Measurements from ENCODE around the gene INSRR.

INSRR gene

DNA sequence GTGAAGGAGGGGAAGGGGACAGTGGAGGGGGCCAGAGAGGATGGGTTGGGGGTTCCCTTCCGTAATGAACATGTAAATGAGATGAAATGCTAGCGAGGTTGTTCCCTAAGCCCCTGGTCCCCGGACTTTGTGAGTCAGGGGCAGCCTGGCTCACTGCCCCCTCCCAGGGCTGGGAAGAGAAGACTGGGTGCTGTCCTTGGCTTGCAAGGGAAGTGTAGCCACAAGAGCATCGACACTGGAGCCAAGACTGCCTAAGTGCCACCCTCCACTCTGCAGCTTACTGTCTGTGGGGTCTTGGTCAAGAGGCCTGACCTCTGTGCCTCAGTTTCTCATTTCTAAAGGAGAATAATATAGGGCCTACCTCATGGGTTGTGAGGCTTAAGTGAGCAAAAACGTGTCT lies 35.1 kb upstream of the INSRR start:
- DNase-seq (ENCODE audit: low spot score): no peak

DNA sequence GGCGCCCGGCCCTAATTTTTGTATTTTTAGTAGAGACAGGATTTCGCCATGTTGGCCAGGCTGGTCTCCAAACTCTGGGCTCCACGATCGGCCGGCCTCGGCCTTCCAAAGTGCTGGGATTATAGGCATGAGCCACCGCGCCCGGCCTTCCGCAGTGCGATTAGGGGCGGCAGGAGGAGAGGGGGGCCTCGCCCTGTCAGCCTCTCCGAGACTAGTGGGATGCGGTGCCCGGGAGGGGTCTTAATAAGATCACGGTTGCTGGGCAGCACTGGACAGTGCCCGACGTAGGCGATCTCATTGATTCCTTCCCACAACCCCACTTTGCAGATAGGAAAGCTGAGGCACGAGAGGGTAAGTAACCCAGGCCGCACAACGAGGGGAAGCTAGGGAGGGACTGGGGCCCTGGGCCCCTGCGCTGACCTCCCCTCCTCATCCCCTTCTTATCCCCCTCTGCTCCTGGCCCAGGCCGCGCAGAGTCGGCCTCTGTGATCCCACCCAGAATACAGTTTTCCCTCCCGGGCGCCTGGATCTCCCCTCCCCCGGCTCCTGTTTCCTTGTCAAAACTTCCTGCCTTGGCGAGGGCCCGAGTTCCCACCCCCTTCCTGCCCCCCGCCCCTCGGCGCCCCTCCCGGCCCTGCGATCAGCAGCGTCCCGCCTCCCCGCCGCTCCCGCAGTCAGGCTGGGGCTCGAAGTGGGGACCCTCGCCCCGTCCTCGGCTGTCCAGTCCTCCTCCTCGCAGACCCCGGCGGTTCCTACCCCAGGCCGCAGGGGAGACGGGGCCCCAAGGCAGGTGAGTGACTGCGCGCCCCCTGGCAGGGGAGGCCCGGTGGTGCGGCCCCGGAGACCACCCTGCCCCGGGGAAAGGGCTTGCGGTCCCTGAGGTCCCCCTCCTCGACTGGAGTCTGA lies 34.4 kb upstream of the INSRR start, which contains the start of gene PEAR1:
TSS of gene PEAR1 (plus strand) at position 671 of the 906 bp plus-strand sequence. CDS start 10,209 bp downstream, outside the sequence.
- DNase-seq (ENCODE audit: low spot score): no peak

DNA sequence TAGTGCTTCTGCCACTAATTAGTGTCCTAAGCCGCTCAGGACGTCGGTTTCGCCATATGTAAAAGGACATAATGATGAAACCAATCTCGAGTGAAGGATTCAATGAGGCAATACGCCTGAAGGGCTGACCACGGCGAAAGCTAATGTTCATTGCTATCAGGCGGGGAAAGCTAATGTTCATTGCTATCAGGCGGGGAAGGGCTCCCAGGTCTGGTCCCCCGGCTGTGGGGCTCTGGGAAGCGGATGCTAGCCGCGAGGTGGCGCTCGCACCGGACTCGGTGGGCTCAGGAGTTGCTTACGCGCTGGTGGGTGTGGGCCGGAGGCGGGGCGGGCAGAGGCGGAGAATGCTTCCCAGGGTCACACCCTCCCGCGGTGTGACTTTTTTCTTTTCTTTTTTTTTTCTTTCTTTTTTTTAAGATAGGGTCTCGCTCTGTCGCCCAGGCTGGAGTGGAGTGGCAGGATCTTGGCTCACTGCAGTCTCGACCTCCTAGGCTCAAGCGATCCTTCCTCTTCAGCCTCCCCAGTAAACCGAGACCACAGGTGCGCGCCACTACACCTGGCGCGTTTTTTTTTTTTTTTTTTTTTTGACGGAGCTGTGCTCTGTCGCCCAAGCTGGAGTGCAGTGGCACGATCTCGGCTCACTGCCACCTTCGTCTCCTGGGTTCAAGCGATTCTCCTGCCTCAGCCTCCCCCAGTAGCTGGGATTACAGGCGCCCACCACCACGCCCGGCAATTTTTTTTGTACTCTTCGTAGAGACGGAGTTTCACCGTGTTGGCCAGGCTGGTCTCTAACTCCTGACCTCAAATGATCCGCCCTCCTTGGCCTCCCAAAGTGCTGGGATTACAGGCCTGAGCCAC lies 33.5 kb upstream of the INSRR start:
- peak; percentile 83 for DNase-seq (ENCODE audit: low spot score)

DNA sequence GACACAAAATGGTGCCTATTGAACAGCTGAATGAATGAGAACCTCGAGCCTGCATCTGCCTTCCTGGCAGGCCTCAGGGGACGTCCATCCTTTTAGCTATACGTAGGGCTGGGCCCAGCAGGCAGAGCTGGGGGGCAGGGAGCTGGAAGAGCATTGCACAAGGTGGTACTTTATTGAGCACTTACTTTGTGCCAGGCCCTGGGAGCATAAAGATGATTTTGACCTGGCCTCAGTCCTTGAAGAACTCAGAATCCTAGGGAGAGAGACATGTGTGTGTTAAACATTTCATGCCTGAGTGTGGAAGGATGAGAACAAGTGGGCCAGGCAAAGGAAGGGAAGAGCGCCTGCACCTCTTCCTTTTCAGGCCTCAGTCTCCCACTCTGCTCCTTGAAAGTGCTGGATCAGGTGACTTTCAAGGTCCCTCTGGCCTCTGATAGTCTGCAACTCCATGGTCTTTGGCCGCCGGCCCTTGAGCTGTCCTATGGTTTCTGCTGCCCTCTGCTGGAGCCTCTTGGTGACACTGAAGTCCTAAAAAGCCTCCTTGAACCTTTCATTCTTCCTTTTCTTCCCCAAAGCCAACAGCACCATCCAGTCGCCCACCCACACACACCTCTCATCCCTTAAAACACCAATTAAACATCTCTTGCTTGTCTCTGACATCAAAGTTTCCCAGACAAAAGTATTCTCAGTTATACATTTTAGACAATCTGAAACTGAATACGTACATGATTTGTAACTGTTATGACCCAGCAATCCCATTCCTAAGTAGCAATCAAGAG lies 31.1 kb upstream of the INSRR start:
- peak; percentile 91 for DNase-seq (ENCODE audit: low spot score)

DNA sequence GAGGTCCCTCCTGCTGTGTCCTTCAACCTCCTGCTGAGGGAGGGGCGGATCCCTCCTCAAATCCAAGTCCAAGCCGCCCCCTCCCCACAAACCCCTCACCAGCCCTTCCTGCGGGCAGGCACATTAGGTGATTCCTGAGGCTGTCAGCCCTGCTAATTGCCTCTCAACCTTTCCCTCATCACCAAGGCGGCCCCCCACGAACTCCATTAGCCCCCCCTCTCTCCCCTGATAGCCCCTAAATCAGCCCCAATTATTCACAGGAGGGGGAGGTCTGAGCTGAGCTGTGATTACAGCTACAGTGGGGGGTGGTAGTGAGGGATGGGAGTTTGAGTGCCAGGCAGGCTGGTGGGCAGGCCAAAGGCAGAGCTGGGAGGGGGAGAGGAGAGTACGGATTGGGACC lies 28.8 kb upstream of the INSRR start:
- no peak for DNase-seq (ENCODE audit: low spot score)

DNA sequence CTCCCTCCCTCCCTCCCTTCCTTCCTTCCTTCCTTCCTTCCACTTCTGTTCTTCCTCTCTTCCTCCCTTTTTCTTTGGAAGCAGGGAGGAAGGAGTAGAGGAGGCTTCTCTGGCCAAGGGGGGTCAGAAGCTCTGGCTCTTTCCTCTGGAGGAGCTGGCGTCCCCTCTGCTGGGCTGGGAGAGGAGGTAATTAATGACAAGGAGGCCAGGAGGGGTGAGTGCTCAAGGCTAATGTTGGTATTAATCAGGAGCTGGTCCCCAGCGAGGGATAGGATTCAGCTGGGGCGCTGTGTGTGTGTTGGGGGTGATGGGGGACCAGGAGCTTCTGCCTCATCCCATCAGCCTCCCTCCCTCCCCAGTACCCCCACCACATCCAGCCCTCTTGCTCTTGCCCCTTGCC lies 28.4 kb upstream of the INSRR start:
- no peak for DNase-seq (ENCODE audit: low spot score)

DNA sequence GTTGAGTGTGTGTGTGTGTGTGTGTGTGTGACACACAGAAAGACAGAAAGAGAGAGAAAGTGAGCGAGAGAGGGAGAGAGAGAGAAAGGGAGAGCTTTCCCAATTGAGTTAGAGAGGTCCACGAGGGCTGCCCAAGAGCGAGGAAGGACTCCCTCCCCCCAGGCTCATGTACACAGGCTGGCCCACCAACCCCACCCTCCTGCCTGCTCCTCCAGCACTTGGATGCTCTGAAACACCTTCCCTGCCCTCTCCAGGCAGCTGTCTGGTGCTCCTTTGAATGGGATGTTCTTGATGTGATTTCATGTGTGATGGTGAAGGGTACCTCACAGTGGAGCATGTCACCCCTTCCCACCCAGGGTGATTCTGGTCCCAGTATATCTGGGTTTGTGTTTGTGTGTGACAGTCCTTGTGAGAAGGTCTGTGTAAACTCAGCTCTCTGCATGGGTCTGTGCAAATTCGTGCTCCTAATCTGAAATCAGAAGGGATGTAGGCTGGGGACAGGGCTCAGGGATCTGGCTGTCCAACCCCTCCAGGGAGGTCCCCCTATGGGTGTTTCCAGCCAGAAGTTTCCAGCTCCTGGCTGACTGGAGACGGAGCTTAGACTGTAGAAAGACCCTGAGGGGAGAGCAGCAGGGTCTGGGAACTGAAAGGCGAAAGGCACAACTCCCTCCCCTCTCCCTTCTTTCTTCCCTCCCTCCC lies 27.8 kb upstream of the INSRR start:
- DNase-seq (ENCODE audit: low spot score): no peak

DNA sequence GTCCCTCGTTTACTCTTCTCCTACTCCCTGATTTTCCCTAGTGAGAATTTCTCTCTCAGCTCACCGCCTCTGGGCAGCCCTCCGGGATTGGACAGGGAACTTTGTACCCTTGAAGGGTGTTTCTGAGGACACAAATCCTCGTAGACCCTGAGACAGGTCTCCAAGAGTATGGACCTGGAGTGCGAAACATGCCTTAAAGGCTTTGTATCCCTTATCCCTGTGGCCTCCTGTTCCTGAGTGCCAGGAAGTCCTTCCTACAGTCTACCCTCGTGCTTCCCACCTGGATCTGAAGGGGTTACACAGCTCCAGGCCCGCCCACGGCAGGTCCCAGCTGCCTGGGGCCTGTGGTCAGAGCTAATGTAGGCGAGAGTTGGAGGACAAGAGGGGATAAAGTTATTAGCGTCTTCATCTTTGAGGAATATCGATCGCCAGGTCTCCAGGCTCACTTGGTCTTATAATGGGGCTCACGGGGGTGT lies 27.0 kb upstream of the INSRR start:
- no peak for DNase-seq (ENCODE audit: low spot score)

DNA sequence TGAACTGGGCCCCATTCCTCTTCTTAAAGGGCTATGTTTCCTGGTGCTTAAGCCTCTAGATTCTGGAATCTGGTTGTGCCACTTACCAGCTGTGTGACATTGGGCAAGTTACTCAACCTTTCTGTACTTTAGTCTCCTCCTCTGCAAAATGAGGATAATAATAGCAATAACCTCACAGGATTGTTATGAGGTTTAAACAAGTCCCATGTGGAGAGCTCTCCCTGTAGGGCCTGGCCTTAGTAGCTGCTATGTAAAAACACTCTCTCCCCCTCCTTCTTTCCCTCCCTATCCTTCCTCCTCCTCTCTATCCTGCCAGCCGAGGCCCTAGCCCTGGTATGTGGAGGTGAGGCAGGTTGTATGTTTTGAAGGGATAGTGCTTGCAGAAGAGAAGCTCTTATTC lies 26.4 kb upstream of the INSRR start:
- no peak for DNase-seq (ENCODE audit: low spot score)

DNA sequence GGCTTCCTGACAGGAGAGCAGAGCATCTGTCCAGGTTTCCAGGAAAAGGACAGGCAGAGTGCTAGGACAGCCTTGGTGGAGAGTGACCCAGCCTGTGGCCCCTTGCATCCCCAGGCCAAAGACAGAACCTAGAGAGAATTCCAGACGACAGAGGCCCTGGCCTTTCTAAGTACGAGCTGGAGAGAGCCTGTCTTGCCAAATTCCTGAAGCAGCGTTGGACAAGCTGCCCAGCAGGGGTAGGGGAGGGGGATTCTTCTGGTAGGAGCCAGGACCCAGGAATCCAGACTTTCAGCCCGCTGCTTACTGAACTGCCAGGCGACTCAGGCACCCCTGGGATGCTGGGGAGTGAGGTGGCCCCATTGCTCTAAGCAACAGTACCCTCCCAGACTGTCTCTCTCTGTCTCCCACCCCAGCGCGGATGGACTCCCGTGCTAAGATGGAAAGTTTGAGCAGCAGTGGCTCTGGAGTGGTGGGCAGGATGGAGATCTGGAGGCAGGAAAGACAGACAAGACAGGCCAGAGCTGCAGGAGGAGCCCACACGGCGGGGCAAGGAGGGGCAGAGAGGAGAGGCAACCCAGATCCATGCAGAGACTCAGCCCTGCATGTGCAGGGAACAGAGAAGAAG lies 25.8 kb upstream of the INSRR start:
- DNase-seq (ENCODE audit: low spot score): no peak

DNA sequence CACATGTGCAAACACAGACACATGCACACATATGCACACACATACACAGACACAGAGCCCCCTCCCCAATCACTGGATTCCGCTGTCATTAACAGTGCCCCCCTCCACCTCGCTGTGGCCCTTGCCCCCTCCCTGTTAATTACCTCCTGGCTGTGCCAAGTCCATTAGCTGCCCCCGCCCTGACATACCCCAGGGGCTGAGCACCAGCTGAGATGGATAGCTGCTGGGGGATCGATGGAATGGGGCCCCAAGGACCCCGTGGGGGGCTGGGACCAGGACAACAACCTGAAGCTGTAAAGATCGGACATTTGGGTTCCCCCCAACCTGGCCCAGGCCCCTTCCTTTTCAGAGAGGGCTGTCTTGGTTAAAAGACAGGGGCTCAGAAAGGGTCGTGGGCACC lies 25.0 kb upstream of the INSRR start:
- no peak for DNase-seq (ENCODE audit: low spot score)

DNA sequence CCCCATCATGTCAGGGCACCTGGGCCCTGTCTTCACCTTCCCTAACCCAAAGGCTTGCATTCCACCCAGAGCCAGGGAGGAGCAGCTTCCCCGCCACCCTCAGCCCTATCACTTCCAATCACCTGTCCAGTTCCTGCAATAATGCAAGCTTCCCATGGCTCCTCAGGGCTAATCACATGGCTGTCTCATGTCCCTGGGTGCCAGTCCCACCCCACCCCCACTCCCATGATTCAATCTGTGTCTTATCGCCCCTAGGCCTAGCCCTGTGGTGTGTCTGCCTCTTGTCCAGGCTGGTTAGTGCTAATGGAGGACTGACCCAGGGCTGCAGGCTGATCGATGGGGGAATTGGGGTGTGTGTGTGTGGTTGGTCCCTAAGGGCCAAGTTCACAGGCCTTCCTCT lies 23.6 kb upstream of the INSRR start:
- DNase-seq (ENCODE audit: low spot score): no peak

DNA sequence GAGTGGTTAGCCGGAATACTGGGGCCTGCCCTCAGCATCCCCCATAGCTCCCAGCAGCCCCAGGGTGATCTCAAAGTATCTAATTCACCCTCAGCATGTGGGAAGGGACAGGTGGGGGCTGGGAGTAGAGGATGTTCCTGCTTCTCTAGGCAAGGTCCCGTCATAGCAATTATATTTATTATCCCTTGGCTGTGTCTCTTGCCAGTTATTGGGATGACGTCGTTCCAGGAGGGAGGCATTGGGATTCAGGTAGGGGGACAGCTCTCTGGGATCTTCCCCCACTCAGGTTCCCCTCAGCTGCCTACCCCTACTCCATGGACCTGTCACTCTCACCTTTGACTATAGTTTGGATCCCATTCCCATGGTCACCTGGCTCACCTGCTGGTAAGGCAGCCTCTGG lies 22.7 kb upstream of the INSRR start:
- no peak for DNase-seq (ENCODE audit: low spot score)

DNA sequence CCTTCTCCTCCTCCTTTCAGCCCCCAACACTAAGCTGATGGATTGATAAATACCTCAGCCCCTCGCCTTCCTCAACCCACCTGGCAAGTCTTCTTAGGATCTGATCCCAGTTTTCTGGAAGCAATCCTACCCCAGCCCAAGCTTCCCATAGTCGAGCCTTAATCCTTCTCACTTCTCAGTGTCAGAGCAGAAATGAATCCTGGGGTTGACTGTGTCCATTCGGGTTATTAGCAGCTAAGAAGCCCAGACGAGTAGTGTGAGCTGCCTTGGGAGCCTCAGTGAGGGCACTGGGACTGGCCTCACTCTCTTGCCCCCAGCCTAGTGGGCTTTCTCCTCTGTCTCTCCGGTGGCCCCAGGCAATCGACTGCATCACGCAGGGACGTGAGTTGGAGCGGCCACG lies 22.2 kb upstream of the INSRR start:
- DNase-seq (ENCODE audit: low spot score): no peak

DNA sequence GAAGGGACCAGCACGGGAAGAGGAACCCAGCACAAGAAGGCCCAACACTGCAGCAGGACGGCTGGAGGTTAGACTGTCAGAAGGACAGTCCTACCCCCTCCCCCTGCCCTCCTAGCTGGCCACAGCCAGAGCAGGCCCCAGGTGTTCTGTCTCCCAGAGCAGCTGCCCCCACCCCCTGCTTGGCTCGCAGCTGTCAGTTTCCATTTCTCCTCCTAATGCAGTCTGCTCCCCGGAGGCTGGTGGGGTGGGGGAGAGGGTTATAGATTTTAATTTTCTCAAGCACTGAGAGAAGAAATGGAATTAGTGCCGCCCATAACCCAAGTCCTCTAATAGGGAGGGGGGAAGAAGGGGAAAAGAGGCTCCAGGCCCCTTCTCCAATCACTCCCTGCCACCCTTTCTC lies 21.6 kb upstream of the INSRR start:
- no peak for DNase-seq (ENCODE audit: low spot score)

DNA sequence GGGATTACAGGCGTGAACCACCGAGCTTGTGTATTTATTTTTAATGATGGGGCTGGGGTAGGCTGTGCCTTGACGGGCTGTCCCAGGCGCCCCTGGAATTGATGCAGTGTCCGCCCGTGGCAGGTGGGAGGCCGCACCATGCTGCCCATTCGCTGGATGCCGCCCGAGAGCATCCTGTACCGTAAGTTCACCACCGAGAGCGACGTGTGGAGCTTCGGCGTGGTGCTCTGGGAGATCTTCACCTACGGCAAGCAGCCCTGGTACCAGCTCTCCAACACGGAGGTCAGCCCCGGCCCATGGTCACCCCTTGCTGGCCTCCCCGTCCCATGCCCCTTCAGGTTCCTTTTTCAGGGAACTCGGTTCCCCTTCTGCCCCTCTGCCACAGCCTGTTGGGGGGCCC lies 21.0 kb upstream of the INSRR start:
- no peak for DNase-seq (ENCODE audit: low spot score)

DNA sequence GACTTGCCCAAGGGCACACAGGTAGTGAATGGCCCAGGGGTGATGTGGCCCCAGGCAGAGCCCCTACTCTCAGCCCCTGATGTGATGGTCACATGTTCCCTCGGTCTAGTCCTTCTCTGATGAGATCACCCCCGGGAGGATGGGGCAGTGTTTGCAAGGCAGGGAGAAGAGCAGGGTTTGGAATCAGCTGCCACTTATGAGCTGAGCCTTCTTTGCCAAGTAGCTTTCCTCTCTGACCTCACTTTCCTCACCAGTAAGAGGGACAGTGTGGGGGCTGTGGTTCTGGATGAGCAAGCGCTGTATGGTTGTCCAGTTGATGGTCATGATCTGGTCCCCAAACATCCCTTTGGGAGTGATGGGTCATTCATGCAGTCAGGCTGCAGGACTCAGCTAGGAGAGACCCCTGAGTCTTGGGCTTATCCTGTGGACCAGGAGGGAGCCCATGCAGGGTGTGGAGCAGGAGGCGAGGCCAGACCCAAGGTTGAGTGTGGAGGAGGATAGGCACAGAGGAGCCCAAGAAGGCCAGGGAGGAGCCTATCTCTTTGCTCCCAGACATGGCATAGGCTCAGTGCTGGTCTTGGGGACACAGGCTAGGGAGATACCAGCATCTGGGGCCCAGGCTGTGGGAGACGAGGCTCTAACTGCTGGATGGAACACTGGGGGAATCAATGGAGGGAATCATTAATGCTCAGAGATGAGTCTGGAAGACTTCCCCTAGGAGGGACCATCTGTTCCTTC lies 18.7 kb upstream of the INSRR start:
- no peak for DNase-seq (ENCODE audit: low spot score)

DNA sequence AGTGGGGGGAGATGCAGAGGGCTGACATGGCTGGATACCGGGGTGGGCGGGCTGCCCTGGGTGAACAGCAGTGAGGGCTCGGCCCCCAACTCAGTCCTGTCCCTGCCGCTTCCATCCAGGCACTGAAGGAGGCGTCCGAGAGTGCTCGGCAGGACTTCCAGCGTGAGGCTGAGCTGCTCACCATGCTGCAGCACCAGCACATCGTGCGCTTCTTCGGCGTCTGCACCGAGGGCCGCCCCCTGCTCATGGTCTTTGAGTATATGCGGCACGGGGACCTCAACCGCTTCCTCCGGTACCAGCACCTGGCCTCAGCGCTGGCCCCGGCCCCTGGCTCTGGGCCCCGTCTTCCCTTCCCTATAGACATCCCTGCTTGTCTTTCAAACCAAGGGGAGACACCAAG lies 17.4 kb upstream of the INSRR start:
- no peak for DNase-seq (ENCODE audit: low spot score)

DNA sequence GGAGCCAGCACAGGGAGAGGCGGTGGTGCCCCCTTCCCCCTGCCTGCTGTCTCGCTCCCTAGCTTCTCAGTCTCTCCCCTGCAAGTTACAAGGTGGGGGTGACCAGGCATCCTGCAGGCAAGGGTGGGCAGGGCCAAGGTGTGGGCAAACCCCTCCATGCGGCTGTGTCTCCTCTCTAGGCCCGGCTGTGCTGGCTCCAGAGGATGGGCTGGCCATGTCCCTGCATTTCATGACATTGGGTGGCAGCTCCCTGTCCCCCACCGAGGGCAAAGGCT lies 16.4 kb upstream of the INSRR start:
- DNase-seq (ENCODE audit: low spot score): no peak

DNA sequence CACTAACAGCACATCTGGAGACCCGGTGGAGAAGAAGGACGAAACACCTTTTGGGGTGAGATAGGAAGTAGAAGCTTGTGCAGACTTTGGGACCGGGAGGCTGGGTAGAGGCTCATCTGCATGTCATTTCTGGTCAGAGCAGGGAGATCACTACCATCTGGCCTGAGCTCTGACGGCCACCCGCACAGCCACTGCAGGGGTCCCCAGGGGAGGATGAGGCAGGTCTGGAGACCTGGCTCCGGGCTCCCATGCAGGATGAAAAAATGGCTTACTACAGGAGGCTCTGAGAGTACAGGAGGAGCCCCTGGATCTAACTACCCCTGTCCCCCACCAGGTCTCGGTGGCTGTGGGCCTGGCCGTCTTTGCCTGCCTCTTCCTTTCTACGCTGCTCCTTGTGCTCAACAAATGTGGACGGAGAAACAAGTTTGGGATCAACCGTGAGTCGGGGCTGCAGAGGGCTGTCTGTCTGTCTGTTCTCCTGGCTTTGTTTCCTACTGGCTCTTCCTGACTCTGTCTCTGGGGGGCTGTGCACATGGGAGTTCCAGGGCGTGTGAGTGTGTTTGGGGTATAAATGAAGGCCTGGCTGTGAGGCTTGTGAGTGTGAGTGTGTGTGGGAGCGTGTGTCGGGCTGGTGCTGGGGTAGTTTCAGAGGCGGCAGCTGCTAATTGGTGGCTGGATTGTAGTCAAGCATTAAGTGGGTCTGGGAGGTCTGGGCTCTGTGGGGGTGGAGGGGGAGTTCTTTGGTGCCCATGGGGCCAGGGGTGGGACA lies 15.8 kb upstream of the INSRR start:
- DNase-seq (ENCODE audit: low spot score): no peak
